Eye (tissue), 1 donor: ENCODE data around the gene CCDC71.

Source experiments
- DNase-seq: peaks from one replicate; pipeline ENCODE4 v3.0.0-alpha.2; 2015

Gene CCDC71

GRCh38 chr3:49124991-49125670 lies 41.0 kb downstream of the CCDC71 start:
- DNase-seq: no peak

- no peak for DNase-seq
These were observed 41.9 kb downstream of the CCDC71 start for GRCh38 chr3:49124203-49124602.

GRCh38 chr3:49123687-49124086 lies 42.4 kb downstream of the CCDC71 start:
- no peak for DNase-seq

GRCh38 chr3:49122886-49123545 lies 43.1 kb downstream of the CCDC71 start:
- no peak for DNase-seq

GRCh38 chr3:49122451-49122850 lies 43.7 kb downstream of the CCDC71 start:
- DNase-seq: no peak

- no peak for DNase-seq
These were observed 44.1 kb downstream of the CCDC71 start for GRCh38 chr3:49122022-49122421.

- no peak for DNase-seq
These were observed 44.9 kb downstream of the CCDC71 start for GRCh38 chr3:49121132-49121736.

- peak; percentile 97 for DNase-seq
These were observed 45.5 kb downstream of the CCDC71 start, which contains the start of gene USP19 for GRCh38 chr3:49120438-49121131. TSS of gene USP19 (minus strand) at chr3:49120823. CDS start at chr3:49119145, 1,678 bp downstream.

GRCh38 chr3:49120096-49120437 lies 46.1 kb downstream of the CCDC71 start:
- DNase-seq: no peak

- DNase-seq: no peak
These were observed 46.7 kb downstream of the CCDC71 start for GRCh38 chr3:49119439-49119838.

GRCh38 chr3:49119036-49119435 lies 47.1 kb downstream of the CCDC71 start:
- DNase-seq: no peak
